Umbilical cord (tissue), 2 donors: ENCODE results near the gene CDH13. TPM values are rescaled to one million over a fixed set of nuclear protein-coding genes. Genes with fewer than 3 reads are reported as not detected.
A peak's percentile ranks its signal among the peaks of the same experiment; 100 is the strongest.

Experiments used
- DNase-seq: peaks from one replicate; pipeline ENCODE4 v3.0.0-alpha.2; 2015; ENCODE audit warnings: low spot score
- total RNA-seq: library from RNA; depleted of rRNA; stranded (reverse); fragments of >200 nt; gene quantifications from one replicate; pipeline ENCODE4 v1.2.3, GENCODE V29; 2014; ENCODE audit warnings: low replicate concordance; ENCODE audit not compliant: insufficient read depth

CDH13 gene
- total RNA-seq, 1 donor from 2014 or later = 6.7 TPM

- DNase-seq = no peak
Observed at GRCh38 chr16:83603723-83604570, 977.2 kb downstream of the CDH13 start.

- DNase-seq = no peak
Observed at GRCh38 chr16:83606486-83607030, 979.8 kb downstream of the CDH13 start.

GRCh38 chr16:83609178-83609577 is 982.4 kb downstream of the CDH13 start:
- DNase-seq = no peak

- peak; percentile 3 for DNase-seq
Observed at GRCh38 chr16:83615141-83615952, 988.6 kb downstream of the CDH13 start.

GRCh38 chr16:83615953-83616350 is 989.2 kb downstream of the CDH13 start:
- no peak for DNase-seq

GRCh38 chr16:83619381-83620150 is 992.8 kb downstream of the CDH13 start:
- no peak for DNase-seq

GRCh38 chr16:83622010-83622409 is 995.2 kb downstream of the CDH13 start:
- no peak for DNase-seq

- DNase-seq = no peak
Observed at GRCh38 chr16:83623091-83623730, 996.4 kb downstream of the CDH13 start.

GRCh38 chr16:83623892-83624291 is 997.1 kb downstream of the CDH13 start:
- no peak for DNase-seq

- no peak for DNase-seq
Observed at GRCh38 chr16:83624429-83625120, 997.8 kb downstream of the CDH13 start.

- no peak for DNase-seq
Observed at GRCh38 chr16:83626204-83626603, 999.4 kb downstream of the CDH13 start.

- DNase-seq = no peak
Observed at GRCh38 chr16:83626676-83627075, 999.9 kb downstream of the CDH13 start.

- no peak for DNase-seq
Observed at GRCh38 chr16:83627996-83628395, 1001.2 kb downstream of the CDH13 start.

GRCh38 chr16:83629426-83629825 is 1002.7 kb downstream of the CDH13 start:
- no peak for DNase-seq

- no peak for DNase-seq
Observed at GRCh38 chr16:83629836-83630235, 1003.1 kb downstream of the CDH13 start.

GRCh38 chr16:83630979-83631378 is 1004.2 kb downstream of the CDH13 start:
- no peak for DNase-seq

GRCh38 chr16:83633286-83633685 is 1006.5 kb downstream of the CDH13 start:
- DNase-seq = no peak

GRCh38 chr16:83648347-83648746 is 1021.6 kb downstream of the CDH13 start:
- no peak for DNase-seq

GRCh38 chr16:83651871-83652270 is 1025.1 kb downstream of the CDH13 start:
- DNase-seq = no peak

- no peak for DNase-seq
Observed at GRCh38 chr16:83652943-83653342, 1026.2 kb downstream of the CDH13 start.

GRCh38 chr16:83653785-83654184 is 1027.0 kb downstream of the CDH13 start:
- DNase-seq = peak; percentile 56
